ENCODE data around the gene SLAMF9.

The SLAMF9 gene

DNA sequence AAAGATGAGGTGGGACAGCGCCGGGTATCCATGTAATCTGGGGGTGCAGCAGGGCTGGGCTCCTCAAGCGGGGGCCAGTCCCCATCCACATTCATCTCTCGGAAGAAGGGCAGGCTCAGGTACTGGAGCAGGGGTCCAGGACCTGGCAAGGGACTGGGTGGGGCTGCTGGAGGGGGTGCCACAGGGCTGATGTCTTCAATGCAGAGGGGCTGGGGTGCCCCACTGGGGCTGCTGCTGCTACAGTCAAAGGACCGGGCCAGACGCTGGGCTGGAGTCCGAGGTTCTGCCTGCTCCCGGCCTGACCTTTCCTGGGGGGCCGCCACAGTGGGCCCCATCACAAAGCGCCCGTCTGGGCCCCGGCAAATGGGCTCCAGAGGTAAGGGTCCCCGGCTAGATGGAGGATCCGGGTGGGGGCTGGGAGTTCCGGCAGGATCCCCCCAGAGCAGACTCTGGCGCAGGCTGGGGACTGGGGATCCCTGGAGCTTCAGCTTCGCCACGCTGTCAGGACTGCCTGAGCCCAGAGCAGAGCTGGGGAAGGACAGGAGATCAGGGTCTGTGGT lies 25.5 kb downstream of the SLAMF9 start:
- ChIA-PET CTCF (interaction anchor here (10.2 to 23.7 kb wide), 2 partner anchors 8 to 81 kb away, joined by 109 to 1031 read pairs; no protein-coding TSS in a partner anchor), POLR2A (no interaction called here)
- H3K4me3 ChIP-seq (ENCODE audit: low read depth, low read length): no peak overlapping the region
- no peak for DNase-seq (ENCODE audit: low read depth, low spot score)
- TF ChIP-seq, protein P1, sequence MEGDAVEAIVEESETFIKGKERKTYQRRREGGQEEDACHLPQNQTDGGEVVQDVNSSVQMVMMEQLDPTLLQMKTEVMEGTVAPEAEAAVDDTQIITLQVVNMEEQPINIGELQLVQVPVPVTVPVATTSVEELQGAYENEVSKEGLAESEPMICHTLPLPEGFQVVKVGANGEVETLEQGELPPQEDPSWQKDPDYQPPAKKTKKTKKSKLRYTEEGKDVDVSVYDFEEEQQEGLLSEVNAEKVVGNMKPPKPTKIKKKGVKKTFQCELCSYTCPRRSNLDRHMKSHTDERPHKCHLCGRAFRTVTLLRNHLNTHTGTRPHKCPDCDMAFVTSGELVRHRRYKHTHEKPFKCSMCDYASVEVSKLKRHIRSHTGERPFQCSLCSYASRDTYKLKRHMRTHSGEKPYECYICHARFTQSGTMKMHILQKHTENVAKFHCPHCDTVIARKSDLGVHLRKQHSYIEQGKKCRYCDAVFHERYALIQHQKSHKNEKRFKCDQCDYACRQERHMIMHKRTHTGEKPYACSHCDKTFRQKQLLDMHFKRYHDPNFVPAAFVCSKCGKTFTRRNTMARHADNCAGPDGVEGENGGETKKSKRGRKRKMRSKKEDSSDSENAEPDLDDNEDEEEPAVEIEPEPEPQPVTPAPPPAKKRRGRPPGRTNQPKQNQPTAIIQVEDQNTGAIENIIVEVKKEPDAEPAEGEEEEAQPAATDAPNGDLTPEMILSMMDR (IDR thresholded peaks at IDR 0.05; ENCODE audit: insufficient read depth, low read length, missing control alignments): no peak

DNA sequence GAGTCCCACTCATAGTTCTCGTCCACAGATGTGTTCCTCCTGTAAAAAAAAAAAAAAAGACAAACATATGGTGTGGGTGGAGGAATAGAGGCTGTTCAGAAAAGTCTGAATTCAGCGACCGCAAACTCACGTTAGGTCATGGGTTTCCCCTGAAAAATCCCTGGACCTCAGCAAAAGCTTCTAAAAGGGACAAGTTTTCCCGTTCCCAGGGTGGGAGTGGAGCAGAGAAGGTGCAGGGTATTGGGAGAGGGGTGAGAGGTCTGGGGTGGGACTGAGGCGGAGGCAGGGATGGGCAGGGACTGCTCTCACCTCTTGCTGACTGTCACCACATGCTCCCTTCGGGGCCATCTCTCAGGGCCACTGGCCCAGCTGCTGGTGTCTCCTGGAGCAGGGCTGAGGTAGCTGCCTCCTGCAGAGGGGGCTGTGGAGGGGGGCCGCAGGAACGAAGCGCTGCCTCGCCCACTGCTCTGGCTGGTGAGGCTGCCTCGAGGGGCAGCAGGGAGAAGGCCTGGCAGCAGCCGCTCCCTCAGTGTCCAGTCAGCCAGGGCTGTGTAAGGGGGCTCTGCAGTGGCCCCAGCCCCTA lies 26.1 kb downstream of the SLAMF9 start:
- DNase-seq (ENCODE audit: low read depth, low spot score): no peak
- H3K4me3 ChIP-seq (ENCODE audit: low read depth, low read length): no peak overlapping the region
- POLR2A ChIA-PET: interaction anchor here (0.6 to 1.2 kb wide), 2 partner anchors 11 to 12 kb away, joined by 3 read pairs; no protein-coding TSS in a partner anchor
- CTCF ChIA-PET: interaction anchor here (0.8 to 23.7 kb wide), 3 partner anchors 9 to 81 kb away, joined by 3 to 1031 read pairs (median 109); partner anchors contain the start of gene IGSF9
- TF ChIP-seq, protein P1 (IDR thresholded peaks at IDR 0.05; ENCODE audit: insufficient read depth, low read length, missing control alignments): peak; percentile 2

DNA sequence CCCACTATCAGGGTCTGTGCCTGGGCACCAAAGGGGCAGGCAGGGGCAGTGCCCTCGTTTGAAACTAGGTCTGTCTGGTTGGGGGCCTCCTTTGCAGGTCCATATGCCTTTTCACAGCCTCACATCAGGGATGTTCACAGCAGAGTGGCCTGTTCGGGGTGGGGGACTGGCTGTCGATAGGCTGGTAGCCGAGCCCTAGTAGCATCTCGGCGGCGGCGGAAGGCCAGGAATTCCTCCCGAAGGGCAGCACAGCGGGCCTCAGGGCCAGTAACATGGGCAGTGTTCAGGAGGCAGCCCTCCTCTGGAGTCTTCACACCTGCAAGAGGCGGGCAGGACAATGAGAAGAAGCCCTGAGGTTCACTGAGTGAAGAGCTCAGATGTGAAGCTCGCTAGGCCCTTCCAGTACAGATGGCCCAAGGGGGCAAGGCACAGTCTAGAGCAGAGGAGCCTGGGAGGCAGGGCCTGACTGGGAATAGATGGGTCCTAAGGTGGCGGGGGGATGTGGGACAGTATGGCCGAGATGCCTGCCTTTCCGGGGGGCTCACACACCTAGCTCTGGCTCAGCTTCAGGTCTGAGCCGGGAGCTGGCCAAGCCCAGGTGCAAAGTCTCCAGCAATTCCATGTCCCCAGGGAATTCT lies 26.7 kb downstream of the SLAMF9 start:
- no peak overlapping the region for H3K4me3 ChIP-seq (ENCODE audit: low read depth, low read length)
- no peak for DNase-seq (ENCODE audit: low read depth, low spot score)
- ChIA-PET CTCF (interaction anchor here (0.8 to 23.7 kb wide), 4 partner anchors 10 to 82 kb away, joined by 3 to 1031 read pairs (median 56); partner anchors contain the start of gene IGSF9), POLR2A (interaction anchor here (0.6 to 1.2 kb wide), 2 partner anchors 11 to 12 kb away, joined by 3 read pairs; no protein-coding TSS in a partner anchor)
- TF ChIP-seq, protein P1 (IDR thresholded peaks at IDR 0.05; ENCODE audit: insufficient read depth, low read length, missing control alignments): no peak

DNA sequence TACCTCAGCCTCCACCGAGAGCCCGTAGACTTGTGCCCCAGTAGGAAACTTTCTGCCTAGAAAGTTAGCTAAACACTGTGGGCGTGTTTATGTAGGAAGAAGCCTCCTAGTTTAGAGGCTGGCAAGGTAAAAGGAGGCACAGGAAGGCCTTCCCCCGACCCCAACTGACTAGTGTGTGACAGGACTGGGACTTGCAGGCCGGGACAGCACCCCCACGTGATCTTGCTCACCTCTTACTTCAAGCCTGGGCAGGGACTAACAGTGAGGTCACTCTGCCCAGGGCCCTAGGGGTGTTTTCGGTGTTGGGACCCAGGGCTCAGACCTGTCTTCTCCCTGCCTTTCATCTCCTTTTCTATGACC lies 28.3 kb downstream of the SLAMF9 start:
- CTCF ChIA-PET: interaction anchor here (1.2 to 23.7 kb wide), 5 partner anchors 11 to 127 kb away, joined by 3 to 1031 read pairs (median 33); no protein-coding TSS in a partner anchor
- peak overlapping the region; percentile 99 for H3K4me3 ChIP-seq (ENCODE audit: low read depth, low read length)
- POLR2A ChIA-PET: interaction anchor here (0.7 to 2.7 kb wide), 9 partner anchors 8 to 156 kb away, joined by 4 to 18 read pairs (median 5); partner anchors contain the start of gene KCNJ9
- TF ChIP-seq, protein P1 (IDR thresholded peaks at IDR 0.05; ENCODE audit: insufficient read depth, low read length, missing control alignments): no peak
- DNase-seq (ENCODE audit: low read depth, low spot score): no peak

DNA sequence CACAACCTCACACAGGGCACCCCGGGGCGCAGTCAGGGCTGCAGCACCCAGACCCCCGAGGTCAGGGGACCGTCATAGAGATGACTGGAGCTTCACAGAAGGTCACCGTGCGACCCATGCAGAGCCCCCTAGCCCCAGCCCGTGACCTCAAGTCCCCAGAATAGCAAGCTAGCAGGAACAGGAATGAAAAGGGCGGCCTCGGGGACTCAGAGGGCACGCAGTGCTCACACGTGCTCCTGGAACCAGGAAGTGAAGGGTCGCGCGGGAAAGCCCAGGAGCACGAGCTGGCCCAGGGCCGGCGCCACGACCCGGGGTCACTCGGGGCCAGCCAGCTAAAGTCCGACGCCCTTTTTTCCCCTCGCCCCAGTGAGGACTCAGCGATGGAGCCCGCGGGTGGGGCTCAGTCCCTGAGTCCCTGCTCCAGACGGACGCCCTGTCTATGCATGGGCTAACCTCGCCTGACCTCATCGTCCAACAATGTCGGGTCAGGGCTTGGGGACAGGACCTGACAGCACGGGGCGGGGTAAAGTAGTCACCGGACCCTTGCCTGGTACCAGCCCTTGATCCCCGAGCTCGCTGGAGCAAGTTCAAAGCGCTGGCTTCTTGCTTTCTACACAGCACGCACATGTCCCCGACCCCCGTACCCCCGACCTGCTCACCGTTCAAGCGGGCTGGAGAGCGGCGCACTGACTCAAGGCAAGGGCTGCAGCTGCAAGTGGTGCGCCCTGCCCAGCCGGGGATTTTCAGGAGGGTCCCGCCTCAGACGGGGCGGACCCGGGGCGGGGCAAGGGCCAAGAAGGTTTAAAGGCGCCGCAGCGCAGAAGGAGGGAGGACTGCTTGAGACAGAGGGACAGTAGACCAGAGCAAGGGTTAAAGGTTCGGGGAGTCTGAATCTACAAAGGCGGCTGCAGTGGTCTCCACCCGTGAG lies 29.0 kb downstream of the SLAMF9 start, which contains the start of gene TAGLN2:
TAGLN2 (minus strand) TSS at position 717 of the 928 bp plus-strand sequence. CDS start 4,998 bp downstream, outside the sequence.
- ChIA-PET POLR2A (interaction anchor here (0.7 to 2.7 kb wide), 11 partner anchors 9 to 156 kb away, joined by 3 to 18 read pairs (median 5); partner anchors contain the start of gene KCNJ9), CTCF (interaction anchor here (1.0 to 23.7 kb wide), 7 partner anchors 12 to 154 kb away, joined by 3 to 1031 read pairs (median 8); no protein-coding TSS in a partner anchor)
- TF ChIP-seq, protein P1 (IDR thresholded peaks at IDR 0.05; ENCODE audit: insufficient read depth, low read length, missing control alignments): no peak
- no peak for DNase-seq (ENCODE audit: low read depth, low spot score)
- H3K4me3 ChIP-seq (ENCODE audit: low read depth, low read length): peak within 1 kb of the TSS; percentile 99
